Measurements from ENCODE around the gene TNFAIP2.

TNFAIP2 gene

DNA sequence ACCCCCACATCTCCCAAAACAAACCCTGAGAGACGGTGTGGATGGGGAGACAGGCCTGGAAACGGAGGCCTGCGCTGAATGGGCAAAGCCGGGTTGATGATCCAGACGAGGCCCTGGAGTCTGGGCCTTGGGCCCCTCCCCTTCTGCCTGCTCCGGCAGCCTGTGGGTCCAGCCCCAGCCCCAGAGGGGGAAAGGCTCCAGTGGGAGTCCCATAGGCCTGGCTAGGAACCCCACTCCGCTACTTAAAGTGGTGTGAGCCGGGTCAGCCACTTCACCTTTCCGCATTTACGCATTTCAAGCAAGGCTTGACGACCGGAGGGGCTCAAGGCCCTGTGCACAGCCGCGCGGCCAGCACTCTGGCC, 695 bp upstream of the TNFAIP2 start:
- no peak for DNase-seq (ENCODE audit: low read depth in 3 of 3)

DNA sequence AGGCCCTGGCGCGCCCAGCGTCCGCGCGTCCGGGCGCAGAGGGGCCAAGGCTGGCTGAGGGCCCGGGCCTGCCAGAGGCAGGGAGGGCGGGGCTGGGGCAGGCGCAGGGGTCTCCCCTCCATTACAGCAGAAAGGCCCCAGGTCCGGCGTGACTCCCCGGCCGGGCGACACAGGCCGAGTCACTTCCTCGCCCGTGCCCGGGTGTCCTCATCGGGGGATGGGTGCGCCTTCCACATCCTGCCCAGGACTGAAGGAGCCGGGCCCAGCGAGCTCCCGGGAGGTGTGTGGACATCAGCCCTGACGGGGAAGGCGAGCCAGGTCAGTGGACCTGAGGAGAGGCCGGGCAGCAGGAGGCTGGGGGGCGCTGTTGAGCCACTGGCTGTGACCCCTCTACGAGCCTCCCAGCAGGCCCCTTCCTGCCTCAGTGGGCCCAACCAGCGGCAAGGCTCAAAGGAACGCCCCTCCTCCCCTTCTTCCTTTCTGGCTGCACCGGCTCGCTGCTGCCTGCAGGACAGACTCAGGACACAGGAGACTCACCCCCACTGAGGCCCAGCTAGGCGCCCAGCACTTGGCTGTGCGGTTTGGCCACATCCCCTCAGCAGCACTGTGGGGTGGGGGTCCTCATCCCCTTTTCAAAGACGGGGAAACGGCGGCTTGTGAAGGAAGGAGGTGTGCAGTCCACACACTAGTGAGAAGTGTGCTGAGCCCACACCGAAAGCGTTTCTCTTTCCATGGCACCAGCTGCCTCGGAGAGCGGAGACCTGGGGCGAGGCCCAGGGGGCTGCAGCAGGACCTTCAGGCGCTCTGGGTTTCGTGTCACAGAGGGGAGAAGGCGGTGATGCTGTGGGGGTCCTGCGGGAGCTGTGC, 606 bp downstream of the TNFAIP2 start:
- DNase-seq (ENCODE audit: low read depth in 3 of 3): no peak

DNA sequence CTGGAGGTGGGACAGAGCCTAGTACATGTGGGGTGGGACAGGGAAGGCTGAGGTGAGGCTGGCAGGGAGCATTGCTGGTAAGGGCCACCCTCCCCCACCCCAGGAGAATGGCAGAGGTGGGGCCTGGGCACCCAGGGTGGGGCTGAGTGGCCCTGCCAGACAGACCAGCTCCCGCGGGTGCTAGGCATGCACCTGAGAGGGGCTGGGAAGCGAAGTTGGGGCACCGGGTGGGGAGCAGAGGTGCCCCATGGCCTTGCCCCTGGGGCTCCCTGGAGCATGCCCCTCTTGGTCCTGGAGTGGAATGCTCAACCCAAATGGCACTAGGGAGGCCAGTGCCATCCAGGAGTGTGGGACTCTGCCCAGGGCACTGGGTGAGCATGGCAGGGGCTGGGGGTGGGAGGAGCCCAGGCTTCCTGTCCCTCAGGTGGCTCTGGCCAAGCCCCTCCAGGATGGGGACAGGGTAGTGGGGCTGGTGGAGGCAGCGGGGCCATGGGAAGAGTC, 1.3 kb downstream of the TNFAIP2 start:
- DNase-seq (ENCODE audit: low read depth in 3 of 3): no peak

DNA sequence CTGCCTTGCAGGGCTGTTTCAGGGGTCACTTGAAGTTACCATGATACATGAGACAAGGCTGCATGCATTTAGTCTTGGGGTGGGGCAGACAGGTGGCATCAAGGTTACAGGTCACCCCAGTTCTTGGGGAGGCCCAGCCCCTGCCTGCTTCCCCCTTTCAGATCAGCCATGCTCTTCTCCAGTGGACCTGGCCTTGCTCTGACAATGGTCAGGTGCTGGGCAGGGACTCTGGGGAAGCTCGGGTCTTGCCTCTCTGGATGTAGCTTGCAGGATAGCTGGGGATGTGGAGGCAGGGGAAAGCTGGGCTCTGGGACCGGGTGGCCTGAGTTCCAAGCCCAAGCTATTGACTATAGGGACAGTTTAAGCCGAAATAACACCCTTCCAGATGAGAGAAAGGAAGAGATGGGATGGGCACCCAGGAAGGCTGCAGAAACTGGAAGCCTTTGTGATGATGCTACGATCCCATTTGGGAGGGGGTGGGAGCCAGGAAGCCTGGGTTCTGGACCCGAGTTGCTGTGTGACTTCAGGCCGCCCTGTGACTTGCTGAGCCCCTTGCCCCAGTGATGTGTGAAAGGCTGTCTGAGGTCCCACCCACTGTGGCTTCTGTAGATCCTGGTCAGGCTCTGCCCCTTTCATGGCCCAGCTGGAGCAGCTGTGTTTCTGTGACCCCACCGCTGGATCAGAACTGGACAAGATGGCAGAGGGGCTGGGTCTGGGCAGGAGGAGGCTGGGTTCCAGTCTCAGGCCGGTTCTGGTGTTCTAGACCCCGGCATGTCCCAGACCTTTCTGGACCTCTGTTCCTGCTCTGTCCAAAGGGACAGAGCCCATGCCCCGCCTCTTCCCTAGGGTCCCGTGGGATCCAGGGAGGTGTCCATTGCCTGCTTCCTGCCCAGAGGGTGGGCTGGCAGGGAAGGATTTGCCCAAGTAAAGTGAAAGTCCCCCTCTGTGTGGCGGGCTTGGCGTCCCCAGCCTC, 2.1 kb downstream of the TNFAIP2 start:
- DNase-seq (ENCODE audit: low read depth in 3 of 3): no peak

DNA sequence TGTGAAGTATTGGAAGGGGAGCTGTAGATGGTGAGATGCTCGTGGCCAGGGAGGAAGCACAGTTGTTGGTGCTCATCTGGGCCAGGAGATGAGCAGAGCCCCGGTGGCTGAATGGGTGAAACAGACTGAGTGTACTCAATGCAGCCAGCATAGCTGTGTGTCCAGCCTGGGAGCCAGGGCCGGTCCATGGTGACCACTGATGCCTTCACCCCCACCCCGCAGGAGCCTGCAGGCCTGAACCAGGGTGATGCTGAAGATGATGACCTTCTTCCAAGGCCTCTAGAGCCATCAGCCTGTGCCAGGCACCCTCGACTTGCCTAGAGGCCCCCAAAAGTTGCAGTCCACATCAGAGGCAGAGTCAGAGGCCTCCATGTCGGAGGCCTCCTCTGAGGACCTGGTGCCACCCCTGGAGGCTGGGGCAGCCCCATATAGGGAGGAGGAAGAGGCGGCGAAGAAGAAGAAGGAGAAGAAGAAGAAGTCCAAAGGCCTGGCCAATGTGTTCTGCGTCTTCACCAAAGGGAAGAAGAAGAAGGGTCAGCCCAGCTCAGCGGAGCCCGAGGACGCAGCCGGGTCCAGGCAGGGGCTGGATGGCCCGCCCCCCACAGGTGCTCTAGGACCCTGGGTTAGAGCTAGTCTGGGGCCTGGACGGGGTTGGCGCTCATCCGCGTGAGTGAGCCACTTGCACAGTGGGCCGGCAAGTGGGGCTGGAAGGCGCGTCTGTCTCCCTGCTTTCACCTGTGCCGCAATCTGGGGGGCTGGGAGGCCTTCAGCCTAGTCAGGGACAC, 3.0 kb downstream of the TNFAIP2 start:
- DNase-seq (ENCODE audit: low read depth in 3 of 3): no peak

DNA sequence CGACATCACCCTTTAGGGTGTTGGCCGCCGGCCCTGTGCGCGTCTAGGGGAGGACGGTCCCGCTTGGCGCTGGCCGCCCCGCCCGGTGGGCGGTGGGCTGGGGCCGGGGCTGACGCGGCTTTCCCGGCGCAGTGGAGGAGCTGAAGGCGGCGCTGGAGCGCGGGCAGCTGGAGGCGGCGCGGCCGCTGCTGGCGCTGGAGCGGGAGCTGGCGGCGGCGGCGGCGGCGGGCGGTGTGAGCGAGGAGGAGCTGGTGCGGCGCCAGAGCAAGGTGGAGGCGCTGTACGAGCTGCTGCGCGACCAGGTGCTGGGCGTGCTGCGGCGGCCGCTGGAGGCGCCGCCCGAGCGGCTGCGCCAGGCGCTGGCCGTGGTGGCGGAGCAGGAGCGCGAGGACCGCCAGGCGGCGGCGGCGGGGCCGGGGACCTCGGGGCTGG, 3.6 kb downstream of the TNFAIP2 start:
- DNase-seq (ENCODE audit: low read depth in 3 of 3): no peak

DNA sequence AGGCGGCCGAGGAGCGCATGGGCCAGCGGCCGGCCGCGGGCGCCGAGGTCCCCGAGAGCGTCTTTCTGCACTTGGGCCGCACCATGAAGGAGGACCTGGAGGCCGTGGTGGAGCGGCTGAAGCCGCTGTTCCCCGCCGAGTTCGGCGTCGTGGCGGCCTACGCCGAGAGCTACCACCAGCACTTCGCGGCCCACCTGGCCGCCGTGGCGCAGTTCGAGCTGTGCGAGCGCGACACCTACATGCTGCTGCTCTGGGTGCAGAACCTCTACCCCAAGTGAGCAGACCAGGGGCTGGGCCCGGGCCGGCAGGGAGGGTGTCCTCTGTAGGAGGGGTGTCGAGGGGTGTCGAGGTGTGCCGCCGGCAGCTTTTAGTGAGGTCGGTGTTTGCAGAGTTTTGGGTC, 4.1 kb downstream of the TNFAIP2 start:
- DNase-seq (ENCODE audit: low read depth in 3 of 3): no peak

DNA sequence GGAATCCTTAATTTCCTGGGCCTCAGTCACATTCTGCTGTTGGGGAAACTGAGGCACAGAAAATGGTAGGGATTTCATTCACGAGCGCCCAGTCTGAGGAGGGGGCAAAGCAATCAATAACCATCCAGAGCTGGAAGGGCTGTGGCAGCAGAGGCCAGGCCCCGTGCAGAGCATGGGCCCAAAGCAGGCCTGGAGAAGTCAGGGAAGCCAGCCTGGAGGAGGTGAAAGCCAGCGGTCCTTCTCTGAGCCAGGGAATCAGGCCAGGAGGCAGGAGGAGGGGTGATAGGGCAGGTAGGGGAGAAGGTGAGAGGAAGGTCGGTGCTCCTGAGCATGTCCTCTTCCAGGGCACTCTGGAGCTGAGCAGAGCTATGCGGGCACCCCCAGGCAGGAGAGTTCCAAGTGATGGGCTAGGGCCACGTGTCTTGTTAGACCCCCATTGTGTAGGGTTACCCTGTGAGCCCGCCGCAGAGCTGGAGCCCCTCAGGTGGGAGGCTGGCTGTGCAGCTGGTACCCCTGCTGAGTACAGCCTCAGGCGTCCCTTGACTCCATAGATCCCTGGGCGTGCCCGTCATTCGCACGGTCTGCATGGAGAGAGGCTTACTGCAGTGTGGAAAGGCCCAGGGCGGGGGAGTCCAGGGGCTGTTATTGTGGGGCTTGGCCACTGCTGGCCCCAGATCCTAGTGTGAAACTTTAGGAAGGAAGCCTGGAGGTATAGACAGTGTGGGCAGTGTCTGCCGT, 4.8 kb downstream of the TNFAIP2 start:
- DNase-seq (ENCODE audit: low read depth in 3 of 3): no peak

DNA sequence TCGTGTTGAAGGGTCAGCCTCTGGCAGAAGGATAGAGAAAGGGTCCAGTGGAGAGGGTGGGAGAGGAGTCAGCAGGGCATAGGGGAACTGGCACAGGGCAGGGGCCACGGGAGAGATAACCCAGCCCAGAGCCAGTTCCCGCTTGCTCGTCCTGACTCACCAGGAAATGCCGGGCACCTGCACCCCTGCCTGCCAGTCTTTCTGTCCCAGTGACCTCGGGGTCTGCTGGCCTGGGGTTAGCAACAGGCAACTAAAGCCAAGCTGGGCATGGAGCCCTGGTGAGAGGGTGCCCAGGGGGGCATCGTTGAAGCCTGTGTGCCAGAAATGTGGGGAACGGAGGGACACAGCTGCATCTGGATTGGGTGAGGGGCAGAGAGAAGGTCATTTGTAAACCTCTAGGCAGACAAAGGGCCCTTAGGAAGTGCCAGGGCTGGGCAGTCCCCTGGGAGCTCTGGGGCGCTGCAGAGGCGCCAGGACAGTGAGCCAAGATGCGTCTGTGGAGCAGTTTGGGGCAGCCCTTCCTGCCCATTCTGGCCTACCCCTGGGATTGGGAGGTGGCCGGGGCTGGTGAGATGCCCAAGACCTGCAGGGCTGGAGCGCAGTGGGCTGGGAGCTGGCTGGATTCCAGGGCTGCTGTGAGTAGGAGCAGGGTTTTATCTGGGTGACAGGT, 5.5 kb downstream of the TNFAIP2 start:
- no peak for DNase-seq (ENCODE audit: low read depth in 3 of 3)

DNA sequence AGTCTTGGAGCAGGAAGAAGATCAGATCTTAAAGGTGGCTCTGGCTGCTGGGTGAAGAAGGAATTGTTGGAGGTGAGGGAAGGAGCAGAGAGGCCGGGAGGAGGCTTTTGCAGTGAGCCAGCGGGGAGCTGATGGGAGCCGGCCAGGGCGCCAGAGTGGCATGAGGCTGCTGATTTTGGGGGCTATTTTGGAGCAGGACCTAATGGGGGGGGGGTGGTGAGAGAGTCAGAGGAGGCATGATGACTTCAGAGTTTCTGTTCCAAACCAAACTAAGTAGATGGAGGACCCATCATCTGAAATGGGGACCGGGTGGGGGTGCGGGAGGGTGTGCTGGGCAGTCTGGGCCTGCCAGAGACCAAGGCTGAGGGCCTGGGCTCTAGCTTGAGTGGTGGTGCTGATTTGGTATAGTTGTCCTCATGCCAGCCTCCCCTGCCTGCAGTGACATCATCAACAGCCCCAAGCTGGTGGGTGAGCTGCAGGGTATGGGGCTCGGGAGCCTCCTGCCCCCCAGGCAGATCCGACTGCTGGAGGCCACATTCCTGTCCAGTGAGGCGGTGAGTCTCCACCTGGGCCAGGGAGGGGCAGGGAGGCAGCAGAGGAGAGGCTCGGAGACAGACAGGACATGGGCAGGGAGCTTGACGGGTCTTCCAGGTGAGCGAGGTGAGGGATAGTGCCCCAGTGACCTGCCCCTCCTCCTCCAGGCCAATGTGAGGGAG, 6.2 kb downstream of the TNFAIP2 start:
- DNase-seq (ENCODE audit: low read depth in 3 of 3): no peak

DNA sequence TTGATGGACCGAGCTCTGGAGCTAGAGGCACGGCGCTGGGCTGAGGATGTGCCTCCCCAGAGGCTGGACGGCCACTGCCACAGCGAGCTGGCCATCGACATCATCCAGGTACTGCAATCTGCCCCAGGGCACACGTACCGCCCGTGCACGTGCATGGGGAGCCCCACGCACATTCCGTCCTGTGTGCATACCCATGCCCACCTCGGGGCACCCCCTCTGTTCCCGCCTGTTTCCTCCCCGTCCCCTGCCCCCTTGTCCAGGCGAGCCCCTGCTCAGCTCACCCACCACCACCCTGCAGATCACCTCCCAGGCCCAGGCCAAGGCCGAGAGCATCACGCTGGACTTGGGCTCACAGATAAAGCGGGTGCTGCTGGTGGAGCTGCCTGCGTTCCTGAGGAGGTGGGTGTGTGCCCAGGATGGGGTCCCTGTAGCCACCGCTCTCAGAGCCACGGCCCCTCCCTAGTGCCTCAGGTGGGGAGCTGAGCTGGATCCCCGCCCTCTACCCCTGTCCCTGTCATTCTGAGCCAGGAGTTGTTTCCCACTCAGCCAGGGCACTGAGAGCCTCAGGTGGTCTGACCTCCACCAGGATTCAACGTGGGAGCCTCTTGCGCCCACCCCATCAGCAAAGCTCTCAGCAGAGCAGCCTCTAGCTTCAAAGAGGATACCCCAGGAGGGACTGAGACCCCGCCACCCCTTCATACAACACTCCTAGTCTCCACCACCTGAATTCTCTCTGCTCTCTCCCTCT, 6.9 kb downstream of the TNFAIP2 start:
- no peak for DNase-seq (ENCODE audit: low read depth in 3 of 3)

DNA sequence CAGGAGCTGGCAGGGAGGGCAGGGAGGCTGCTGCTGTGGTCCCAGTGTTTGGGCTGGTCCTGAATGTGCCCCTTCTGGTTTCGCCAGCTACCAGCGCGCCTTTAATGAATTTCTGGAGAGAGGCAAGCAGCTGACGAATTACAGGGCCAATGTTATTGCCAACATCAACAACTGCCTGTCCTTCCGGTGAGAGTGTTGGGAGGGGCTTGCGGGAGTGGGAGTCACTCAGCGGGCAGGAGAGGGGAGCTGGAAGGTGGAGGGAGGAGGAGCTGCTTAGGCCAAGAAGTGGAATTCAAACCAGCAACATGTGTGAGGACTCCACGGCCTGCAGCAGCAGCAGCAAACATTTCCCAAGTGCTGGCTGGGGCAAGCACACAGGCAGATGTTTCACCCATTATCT, 7.7 kb downstream of the TNFAIP2 start:
- DNase-seq (ENCODE audit: low read depth in 3 of 3): no peak

DNA sequence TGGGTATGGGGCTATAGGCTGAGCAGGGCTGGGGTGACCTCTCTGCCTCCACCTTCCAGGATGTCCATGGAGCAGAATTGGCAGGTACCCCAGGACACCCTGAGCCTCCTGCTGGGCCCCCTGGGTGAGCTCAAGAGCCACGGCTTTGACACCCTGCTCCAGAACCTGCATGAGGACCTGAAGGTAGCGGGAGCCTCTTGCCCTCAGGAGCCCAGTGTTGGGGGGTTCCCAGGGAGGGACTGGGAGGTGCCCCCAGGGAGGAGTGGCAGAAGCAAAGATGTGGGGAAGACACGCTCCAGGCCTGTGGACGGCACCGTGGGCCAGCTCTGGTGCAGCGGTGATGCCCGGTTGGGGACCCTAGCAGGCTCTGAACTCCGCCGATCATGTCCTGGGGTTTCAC, 8.3 kb downstream of the TNFAIP2 start:
- DNase-seq (ENCODE audit: low read depth in 3 of 3): no peak

DNA sequence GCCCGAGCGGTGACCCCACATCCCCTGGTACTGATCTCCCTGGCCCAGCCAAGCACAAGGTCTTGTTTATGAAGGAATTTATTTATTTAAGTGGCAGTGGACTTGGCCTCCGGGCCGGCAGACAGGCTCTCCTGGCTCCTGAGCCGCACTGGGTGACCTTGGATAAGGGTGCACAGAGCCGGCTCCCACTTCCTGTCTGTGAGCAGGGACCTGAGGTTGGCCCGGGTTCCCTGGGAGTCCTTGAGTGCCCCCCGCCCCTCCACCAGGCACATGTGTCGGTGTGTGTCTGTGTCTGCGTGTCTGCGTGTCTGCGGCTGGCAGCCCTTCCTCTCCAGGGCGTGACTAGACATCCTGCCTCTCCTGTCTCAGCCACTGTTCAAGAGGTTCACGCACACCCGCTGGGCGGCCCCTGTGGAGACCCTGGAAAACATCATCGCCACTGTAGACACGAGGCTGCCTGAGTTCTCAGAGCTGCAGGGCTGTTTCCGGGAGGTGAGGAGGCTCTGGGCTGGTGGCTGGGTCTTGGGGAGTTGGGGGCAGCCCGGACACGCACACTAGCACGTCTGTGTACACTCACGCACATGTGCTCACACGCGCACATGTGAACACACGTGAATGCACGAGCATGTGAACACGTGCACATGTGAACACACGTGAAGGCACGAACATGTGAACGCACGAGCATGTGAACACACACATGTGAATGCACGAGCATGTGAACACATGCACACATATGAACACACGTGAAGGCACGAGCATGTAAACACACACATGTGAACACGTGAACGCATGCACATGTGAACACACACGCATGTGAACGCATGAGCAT, 9.3 kb downstream of the TNFAIP2 start:
- DNase-seq (ENCODE audit: low read depth in 3 of 3): no peak

DNA sequence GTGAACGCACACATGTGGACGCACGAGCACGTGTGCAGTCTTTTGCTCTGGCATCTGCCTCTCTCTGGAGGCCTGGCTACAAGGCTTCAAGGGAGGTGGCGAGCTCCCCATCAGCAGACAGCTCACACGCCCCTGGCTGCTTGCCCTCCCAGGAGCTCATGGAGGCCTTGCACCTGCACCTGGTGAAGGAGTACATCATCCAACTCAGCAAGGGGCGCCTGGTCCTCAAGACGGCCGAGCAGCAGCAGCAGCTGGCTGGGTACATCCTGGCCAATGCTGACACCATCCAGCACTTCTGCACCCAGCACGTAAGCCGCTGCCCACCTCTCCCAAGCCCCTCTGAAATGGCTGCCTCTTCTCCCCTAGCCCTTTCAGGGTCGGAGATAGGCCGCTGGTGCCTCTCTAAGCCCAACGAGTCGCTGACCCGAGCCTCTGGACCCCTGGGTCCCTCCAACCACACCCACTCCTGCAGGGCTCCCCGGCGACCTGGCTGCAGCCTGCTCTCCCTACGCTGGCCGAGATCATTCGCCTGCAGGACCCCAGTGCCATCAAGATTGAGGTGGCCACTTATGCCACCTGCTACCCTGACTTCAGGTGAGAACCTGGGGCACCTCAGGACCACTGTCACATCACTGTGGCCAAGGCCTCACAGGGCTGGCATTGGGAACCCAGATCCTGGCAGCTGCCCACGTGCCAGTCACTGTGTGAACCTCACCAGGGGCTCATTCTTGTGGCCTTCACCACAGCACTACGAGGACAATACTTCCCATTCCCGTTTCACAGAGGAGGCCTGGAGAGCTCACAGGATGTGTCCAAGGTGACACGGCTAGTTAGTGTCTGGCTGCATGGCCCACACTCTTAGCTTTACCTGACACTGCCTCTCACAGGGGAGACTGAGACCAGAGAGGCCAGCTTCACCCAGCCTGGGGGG, 10.2 kb downstream of the TNFAIP2 start:
- DNase-seq (ENCODE audit: low read depth in 3 of 3): no peak

DNA sequence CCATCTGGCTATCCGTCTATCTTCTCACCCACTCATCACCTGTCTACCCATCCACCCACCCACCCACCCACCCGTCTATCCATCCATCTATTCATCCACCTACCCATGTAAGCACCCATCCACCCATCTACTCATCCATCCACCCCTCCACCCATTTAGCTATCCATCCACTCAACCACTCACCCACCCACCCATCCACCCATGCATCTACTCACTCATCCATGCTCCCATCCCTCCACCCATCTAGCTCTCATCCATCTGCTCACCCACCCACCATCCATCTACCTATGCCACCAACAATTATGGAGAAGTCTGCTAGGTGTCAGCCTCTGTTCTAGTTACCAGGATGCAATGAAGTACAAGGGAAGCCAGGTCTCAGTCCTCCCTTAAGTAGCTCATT, 11.1 kb downstream of the TNFAIP2 start:
- DNase-seq (ENCODE audit: low read depth in 3 of 3): no peak

DNA sequence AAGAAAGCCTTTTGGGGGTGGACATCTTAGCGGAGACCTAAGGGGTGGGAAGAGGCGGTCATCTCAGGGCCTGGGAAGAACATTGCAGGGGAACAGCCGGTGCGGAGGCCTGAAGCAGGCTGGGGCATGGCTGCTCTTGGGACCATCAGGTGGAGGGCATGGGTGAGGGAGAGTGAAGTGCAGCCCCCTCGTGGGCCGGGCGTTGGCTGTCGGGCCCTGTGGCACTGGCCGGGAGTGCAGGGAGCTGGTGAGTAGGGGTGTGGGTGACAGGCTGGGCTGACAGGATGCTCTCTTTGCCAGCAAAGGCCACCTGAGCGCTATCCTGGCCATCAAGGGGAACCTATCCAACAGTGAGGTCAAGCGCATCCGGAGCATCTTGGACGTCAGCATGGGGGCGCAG, 11.7 kb downstream of the TNFAIP2 start:
- no peak for DNase-seq (ENCODE audit: low read depth in 3 of 3)
